PC-9 (cell line): ENCODE data around the gene GRIN2B. TPM values are rescaled to one million over a fixed set of nuclear protein-coding genes. Genes with fewer than 3 reads are reported as not detected.

ENCODE experiments used
- BruUV-seq: library from RNA; stranded (reverse); fragments of 400-500 nt; replicated peaks from 2 replicates; lab custom pipeline; 2021; lab: Mats Ljungman, UMichigan
- CTCF ChIA-PET: fragments of 300-600 bp; sonication (Branson Sonifier 250); formaldehyde crosslinking; loops from one replicate; lab custom pipeline; 2022; ENCODE audit warnings: antibody characterized with exemption; lab: Charles Lee
- POLR2A ChIA-PET: fragments of 300-600 bp; sonication (Branson Sonifier 250); formaldehyde crosslinking; loops from one replicate; lab custom pipeline; 2022; ENCODE audit warnings: antibody characterized with exemption; ENCODE audit not compliant: unreplicated experiment; lab: Charles Lee
- DNase-seq, 2 experiments: peaks; one replicate each; pipeline versions ENCODE4 v3.0.0 to v3.0.0-alpha.2; 2015 to 2022; ENCODE audit warnings: mixed read lengths in 1 of 2
- H2AFZ ChIP-seq: fragments of 200-600 bp; sonication (generic); 2 replicates; pipeline ENCODE4 v1.8.1; 2017; ENCODE audit warnings: antibody characterized with exemption
- H3F3A ChIP-seq: fragments of 200-600 bp; sonication (generic); 2 replicates; pipeline ENCODE4 v1.8.1; 2017; ENCODE audit warnings: antibody characterized with exemption, mild to moderate bottlenecking, low read depth; ENCODE audit not compliant: insufficient read depth
- H3K27ac ChIP-seq: fragments of 200-600 bp; sonication (generic); 2 replicates; pipeline ENCODE4 v1.6.1; 2016; ENCODE audit warnings: mixed run types
- H3K27me3 ChIP-seq: fragments of 200-600 bp; sonication (generic); 2 replicates; pipeline ENCODE4 v1.6.1; 2016; ENCODE audit warnings: low read depth, mixed run types; ENCODE audit not compliant: insufficient read depth
- H3K36me3 ChIP-seq: fragments of 200-600 bp; sonication (generic); 2 replicates; pipeline ENCODE4 v1.6.1; 2016; ENCODE audit warnings: low read depth, mixed run types
- H3K4me1 ChIP-seq: fragments of 200-600 bp; sonication (generic); replicated peaks from 2 replicates; pipeline ENCODE4 v1.6.1; 2016; ENCODE audit warnings: mixed run types; ENCODE audit not compliant: insufficient read depth
- H3K4me2 ChIP-seq: fragments of 200-600 bp; sonication (generic); 2 replicates; pipeline ENCODE4 v1.6.1; 2017; ENCODE audit warnings: mixed run types
- H3K4me3 ChIP-seq: fragments of 200-600 bp; sonication (generic); 2 replicates; pipeline ENCODE4 v1.6.1; 2016; ENCODE audit warnings: mixed run types
- H3K79me2 ChIP-seq: fragments of 200-600 bp; sonication (generic); 2 replicates; pipeline ENCODE4 v1.6.1; 2017; ENCODE audit warnings: low read depth, mixed run types
- H3K9me2 ChIP-seq: fragments of 200-600 bp; sonication (generic); 2 replicates; pipeline ENCODE4 v1.8.1; 2017; ENCODE audit warnings: mild to moderate bottlenecking; ENCODE audit not compliant: insufficient read depth
- H3K9me3 ChIP-seq: fragments of 200-600 bp; sonication (generic); 2 replicates; pipeline ENCODE4 v1.8.1; 2016; ENCODE audit warnings: low read depth; ENCODE audit not compliant: insufficient read depth
- H4K20me1 ChIP-seq: fragments of 200-600 bp; sonication (generic); 2 replicates; pipeline ENCODE4 v1.8.1; 2017; ENCODE audit not compliant: insufficient read depth
- CTCF ChIP-seq: fragments of 200-600 bp; sonication (generic); conservative IDR thresholded peaks from 2 replicates; pipeline ENCODE4 v1.6.1; 2017; ENCODE audit warnings: mixed run types, antibody characterized with exemption, mild to moderate bottlenecking, moderate library complexity
- EZH2 ChIP-seq: fragments of 200-600 bp; sonication (generic); IDR thresholded peaks from 2 replicates; pipeline ENCODE4 v1.8.0; 2017; ENCODE audit warnings: antibody characterized with exemption, low read depth
- intact Hi-C: fragments of 100-400 bp; cut with micrococcal nuclease; formaldehyde crosslinking; loops from one replicate; pipeline ENCODE4 v1.10.0; 2022; ENCODE audit not compliant: unreplicated experiment
- total RNA-seq: library from RNA; stranded (reverse); gene quantifications from 2 replicates; pipeline ENCODE4 v1.2.3, GENCODE V29; 2021

The GRIN2B gene
- total RNA-seq, 1 experiment from 2014 or later = not detected

GRCh38 chr12:13978876-13979275 lies 2.5 kb downstream of the GRIN2B start:
- Histone ChIP-seq H3K27ac (no peak overlapping the region), H3K9me3 (no peaks in the 10 kb centered on the region), H2AFZ (no peak overlapping the region), H3K36me3 (no peaks in the 10 kb centered on the region), H3F3A (no peaks in the 10 kb centered on the region), H3K9me2 (no peaks in the 10 kb centered on the region), H3K4me2 (no peak overlapping the region), H3K27me3 (peaks cover 76% of the 10 kb centered on the region), H3K4me1 (no peaks in the 10 kb centered on the region), H3K79me2 (no peaks in the 10 kb centered on the region), H4K20me1 (no peaks in the 10 kb centered on the region), H3K4me3 (no peak overlapping the region)
- BruUV-seq = no TSS peak
- intact Hi-C loops = no loop called here
- TF ChIP-seq CTCF = no peak
- TF ChIP-seq EZH2 = no peak
- ChIA-PET POLR2A (no interaction called here), CTCF (interaction anchor here (0.7 kb wide), 1 partner anchor 1002 kb away, joined by 4 read pairs; no protein-coding TSS in a partner anchor)
- no peak for DNase-seq

- CTCF ChIA-PET = interaction anchor here (0.6 kb wide), 1 partner anchor 1356 kb away, joined by 3 read pairs; no protein-coding TSS in a partner anchor
Observed at GRCh38 chr12:13976880-13977279, 4.5 kb downstream of the GRIN2B start.

GRCh38 chr12:13976028-13976584 lies 5.3 kb downstream of the GRIN2B start:
- no peaks in the 10 kb centered on the region for H4K20me1 ChIP-seq
- H3K27me3 ChIP-seq = peaks cover 66% of the 10 kb centered on the region
- POLR2A ChIA-PET = no interaction called here
- intact Hi-C loops = no loop called here
- no peak overlapping the region for H3K4me2 ChIP-seq
- H2AFZ ChIP-seq = no peak overlapping the region
- H3K79me2 ChIP-seq = no peaks in the 10 kb centered on the region
- H3K4me3 ChIP-seq = no peak overlapping the region
- H3F3A ChIP-seq = no peaks in the 10 kb centered on the region
- no peaks in the 10 kb centered on the region for H3K4me1 ChIP-seq
- CTCF ChIA-PET = interaction anchor here (0.6 kb wide), 1 partner anchor 1356 kb away, joined by 3 read pairs; no protein-coding TSS in a partner anchor
- H3K9me3 ChIP-seq = no peaks in the 10 kb centered on the region
- BruUV-seq = no TSS peak
- H3K27ac ChIP-seq = no peak overlapping the region
- no peaks in the 10 kb centered on the region for H3K9me2 ChIP-seq
- no peaks in the 10 kb centered on the region for H3K36me3 ChIP-seq
- no peak; the same call in 1 of the 2 replicates for TF ChIP-seq CTCF
- TF ChIP-seq EZH2 = no peak
- DNase-seq = no peak

More at GRCh38 chr12:13976880-13977279, 4.5 kb downstream of the GRIN2B start:
- Histone ChIP-seq H2AFZ (no peak overlapping the region), H3K27ac (no peak overlapping the region), H4K20me1 (no peaks in the 10 kb centered on the region), H3K36me3 (no peaks in the 10 kb centered on the region), H3K4me2 (no peak overlapping the region), H3K4me3 (no peak overlapping the region), H3K9me3 (no peaks in the 10 kb centered on the region), H3K79me2 (no peaks in the 10 kb centered on the region), H3K9me2 (no peaks in the 10 kb centered on the region), H3F3A (no peaks in the 10 kb centered on the region), H3K4me1 (no peaks in the 10 kb centered on the region), H3K27me3 (peaks cover 70% of the 10 kb centered on the region)
- TF ChIP-seq EZH2 (no peak), CTCF (no peak)
- no peak for DNase-seq
- POLR2A ChIA-PET = no interaction called here
- intact Hi-C loops = no loop called here
- no TSS peak for BruUV-seq
